Renal cortex interstitium (tissue), 11 donors: ENCODE data around the gene SHH. TPM values are rescaled to one million over a fixed set of nuclear protein-coding genes. Genes with fewer than 3 reads are reported as not detected.
"Not testable (repeated sequence)": the region's sequence is repeated elsewhere in the genome, so short reads cannot be mapped to it uniquely, and the experiment has no call there.

Experiments used
- DNase-seq, 11 donors: peaks; one replicate each; pipeline ENCODE4 v3.0.0-alpha.2; 2013; ENCODE audit warnings: low read depth in 9 of 11, low spot score in 4 of 11; ENCODE audit errors: extremely low read depth in 1 of 11
- polyA plus RNA-seq, 3 donors: library from polyadenylated mRNA; unstranded; fragments of 120-200 nt; gene quantifications; one replicate each; pipeline ENCODE4 v1.2.1, GENCODE V29; 2013; ENCODE audit not compliant: insufficient read length in 3 of 3

SHH gene
- polyA plus RNA-seq, 3 donors = 1.1 to 3.3 (median 2.3) TPM

DNA sequence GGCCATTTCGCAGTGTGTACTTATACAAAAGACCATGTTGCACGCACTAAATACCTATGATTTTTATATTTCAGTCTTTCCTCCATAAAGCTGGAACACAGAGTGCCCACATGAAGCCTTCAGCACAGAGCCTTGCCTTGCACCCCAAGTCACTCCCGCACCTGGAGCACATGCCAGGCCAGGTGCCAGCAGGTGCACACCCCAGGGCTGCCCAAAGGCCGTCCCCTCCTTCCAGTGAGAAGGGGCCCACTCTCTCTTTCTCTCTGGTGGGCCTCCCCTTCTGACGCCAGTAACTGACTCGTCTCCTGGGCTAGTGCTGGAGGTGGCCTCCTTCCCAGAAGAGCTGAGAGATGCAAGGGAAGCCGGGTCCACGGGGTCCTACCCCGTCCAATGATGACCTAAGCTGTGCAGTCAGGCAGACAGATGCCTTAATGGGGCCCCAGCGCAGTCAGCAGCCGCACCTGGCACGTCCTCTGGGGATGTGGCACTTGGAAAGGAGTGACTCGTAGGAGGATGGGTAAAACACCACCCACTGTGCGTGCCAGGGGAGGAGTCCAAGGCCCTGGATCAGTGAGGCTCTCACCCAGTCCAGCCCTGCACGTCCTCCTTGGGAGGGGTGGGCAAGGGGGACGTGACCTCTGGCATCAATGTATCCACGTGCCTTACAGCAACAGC is 17.7 kb upstream of the SHH start:
- no peak for DNase-seq

DNA sequence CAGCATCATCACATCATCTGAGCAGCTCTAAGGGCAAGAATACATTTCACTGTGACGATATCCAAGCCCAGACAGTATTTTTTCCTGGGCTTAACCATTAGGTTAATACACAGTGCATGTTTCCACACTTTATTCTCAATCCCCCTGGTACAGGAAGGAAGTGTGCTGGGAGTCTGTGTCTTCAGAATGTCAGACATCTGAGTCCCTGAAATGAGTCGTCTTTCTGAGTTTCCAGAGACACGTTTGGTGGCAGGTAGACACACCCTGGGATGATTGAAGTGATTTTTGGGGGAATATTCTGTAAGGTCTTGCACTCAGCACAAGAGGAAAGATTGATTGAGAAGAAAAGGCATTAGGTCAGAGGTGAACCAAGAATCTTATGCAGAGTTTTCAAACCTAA is 13.1 kb upstream of the SHH start:
- DNase-seq = no peak

- no peak for DNase-seq
Observed at GRCh38 chr7:155824227-155824886, 12.1 kb upstream of the SHH start.

DNA sequence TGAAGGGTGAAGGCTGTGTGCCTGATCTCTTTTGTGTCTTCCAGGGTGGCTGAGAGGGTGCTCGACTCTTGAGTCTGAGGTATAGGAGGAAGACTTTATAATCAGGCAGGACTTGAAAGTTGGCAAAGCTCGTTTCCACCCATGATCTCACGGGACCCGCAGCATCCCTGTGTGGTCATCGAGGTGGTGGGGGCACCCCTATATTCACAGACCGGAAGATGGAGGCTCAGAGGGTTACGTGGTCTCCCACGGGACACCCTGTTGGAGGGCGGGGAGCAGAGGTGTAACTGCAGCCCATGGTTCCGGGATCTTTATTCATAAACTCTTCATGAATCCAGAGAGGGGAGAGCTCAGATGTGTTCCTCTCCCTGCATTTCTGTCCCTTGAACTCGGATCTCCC is 9.6 kb upstream of the SHH start:
- DNase-seq = no peak

DNA sequence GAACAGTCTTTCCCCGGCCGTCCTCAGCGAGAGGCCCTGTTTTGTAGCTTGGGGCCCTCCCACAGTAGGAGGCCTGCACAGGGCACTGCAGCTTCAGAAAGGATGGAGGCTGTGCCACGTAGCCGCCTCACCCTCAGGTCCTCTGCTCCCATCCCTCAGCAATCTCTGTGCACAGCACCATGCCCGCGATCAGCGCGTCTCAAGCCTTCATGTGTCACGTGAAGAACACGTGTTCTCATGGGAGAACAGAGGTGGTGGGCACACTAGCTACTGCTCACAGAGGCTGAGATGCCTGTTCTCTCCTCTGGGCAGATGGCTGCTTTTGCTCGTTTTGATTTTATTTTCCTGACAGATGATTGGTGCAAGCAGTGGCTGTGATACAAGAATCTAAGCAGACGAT is 8.5 kb upstream of the SHH start:
- DNase-seq = no peak

- no peak for DNase-seq
Observed at GRCh38 chr7:155820246-155820645, 8.0 kb upstream of the SHH start.

DNA sequence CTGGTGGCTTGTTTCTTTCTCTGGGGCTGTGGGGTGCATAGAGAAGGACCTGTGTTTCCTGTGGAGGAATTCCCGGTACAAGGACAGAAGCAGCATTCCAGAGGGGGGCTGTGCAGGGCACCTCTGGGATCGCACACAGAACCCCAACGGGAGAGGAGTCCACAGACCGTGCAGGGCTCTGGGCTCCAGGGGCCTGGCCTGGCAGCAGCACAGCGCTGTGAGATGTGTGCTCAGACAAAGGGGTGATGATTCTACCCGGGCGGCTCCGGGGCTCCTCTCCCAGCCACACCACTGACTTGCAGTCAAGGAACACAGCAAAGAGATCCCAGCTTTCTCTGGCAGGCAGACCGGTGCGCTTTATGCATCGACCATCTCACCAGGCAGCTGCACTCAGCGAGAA is 6.9 kb upstream of the SHH start:
- DNase-seq = no peak

GRCh38 chr7:155818820-155819168 is 6.5 kb upstream of the SHH start:
- no peak for DNase-seq

DNA sequence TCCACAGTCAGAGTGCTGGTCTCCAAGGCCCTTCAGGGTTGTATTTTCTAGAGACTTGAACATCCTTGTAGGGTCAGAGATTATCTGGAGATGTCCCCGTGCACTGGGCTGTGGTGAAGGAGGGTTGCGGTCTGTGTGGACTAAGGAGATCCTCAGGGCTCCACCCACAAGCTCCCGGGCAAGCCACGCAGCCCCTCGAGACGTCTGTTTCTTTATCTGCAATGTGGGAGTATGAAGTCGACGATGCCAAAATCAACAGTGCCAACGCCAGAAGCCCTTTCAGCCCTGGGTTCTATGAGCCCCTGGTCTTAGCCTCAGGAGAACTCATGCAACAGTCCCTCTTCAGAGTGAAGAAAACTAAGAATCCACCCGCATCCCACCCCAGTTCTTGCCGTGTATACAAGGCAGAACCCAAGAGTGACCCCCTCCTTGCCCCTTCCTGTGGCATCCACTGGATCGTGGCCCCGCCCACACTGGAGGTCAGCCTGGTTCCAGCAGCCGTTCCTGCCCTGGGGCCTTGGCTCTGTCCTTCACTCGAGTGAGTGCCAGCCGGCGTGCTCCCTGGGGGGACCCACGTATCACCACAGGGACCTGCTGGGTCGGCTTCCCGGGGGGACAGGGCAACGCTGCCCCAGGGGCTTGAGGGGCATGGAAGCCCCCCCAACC is 6.0 kb upstream of the SHH start:
- DNase-seq = no peak

DNA sequence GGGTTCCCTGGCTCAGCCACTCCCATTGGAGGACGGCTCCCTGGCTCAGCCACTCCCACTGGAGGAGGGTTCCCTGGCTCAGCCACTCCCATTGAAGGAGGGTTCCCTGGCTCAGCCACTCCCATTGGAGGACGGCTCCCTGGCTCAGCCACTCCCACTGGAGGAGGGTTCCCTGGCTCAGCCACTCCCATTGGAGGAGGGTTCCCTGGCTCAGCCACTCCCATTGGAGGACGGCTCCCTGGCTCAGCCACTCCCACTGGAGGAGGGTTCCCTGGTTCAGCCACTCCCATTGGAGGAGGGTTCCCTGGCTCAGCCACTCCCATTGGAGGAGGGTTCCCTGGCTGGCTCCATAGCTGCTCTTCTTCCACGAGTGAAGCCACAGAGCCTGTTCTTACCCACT is 5.3 kb upstream of the SHH start:
- DNase-seq = not testable (repeated sequence)

- DNase-seq = no peak
Observed at GRCh38 chr7:155816996-155817395, 4.7 kb upstream of the SHH start.

DNA sequence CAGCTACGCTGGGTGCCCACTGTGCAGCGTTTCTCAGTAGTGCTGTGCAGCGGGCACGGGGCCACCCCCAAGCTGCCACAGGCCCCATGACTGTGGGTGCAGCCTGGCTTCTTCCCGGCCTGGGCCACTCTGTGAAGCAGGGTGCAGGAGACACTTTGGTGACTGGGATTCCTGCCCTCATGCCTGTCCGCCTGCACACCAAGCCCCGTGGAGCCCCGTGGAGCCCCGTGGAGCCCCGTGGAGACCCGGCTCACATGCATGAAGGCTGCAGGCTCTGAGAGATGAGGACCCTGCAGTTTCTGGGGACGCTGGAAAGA is 3.9 kb upstream of the SHH start:
- DNase-seq = no peak

DNA sequence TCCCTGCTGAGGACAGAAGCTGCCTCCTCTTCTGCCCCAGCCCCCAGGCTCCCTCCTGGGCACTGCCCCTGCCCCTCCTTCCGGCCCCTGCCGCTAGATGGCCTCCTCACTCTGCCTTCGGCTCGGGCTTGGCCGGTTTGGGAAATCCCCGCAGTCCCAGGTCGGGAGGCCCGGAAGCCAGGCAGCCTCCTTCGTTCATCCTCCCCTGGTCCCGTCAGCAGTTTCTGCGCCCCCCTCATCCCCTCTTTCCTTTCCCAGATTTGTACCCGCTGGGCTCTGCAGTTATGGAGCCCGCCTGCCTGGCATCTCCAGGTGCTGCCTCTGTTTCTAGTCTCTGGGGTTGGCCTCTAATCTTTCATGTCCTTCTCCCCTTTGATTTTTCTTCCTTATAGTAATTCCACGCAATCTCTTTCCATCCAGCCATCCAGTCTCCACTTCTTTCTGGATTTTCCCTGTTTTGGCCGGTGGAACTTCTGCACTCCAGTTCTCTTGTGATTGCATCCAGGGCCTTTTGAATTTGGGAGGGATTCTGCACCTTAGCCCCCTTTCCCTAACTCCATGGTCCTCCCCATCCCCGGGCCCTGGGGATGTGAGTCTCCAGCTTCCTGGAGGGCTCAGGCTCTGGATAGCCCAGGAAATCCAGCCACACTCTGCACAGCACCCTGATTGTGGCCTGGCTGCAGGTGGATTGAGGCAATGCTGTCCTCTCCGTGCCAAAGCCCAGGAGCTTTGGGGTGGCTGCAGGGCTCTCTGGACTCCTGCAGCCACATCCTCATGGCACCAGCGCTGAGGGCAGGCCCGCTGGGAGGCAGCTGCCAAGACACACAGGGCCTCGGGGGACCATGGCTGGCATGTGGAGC is 3.3 kb upstream of the SHH start:
- DNase-seq = no peak

DNA sequence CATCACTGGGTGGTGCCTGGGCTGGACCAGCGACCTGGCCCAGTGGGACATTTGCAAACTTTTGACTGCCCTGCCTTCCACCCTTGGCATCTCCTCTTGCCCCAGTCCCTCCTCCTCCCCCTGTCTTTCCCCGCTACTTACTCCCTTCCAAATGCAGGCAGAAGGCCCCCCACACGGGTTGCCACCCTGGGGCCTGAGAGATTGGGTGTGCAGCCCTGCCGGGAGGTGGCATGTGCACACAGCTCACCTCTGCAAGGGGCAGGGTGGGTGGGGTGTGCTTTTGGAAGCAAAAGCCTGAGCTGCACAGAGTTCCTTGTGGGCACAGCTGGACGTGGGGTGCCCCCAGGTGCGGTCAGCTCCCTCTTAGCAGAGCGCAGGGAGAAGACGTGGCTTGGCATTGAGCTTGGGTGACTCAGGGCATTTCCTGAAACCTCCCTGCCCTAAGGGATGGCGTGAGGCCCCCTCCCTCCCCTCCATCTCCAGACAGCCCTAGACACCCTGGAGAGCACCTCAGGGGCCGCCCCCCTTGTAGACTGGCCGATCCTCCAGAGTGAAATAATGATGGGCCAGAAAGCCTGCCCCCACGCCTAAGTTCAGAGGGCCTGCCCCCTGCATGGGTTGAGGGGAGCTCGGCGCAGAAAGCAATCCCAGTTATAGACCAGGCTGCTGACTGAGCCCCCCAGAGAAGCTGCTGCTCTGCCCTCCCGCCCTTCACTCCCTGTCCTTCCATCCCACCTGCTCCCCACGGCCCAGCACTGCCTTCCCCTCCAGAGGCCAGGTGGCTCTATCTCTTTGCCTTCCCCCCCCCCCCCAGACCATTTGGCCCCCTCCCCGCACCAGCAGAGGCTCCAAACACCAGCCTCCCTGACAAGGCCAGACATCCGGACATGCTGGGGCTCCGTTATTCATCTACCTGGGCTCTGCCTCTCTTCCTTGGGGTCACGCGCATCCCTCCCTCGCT is 2.3 kb upstream of the SHH start:
- DNase-seq = no peak

DNA sequence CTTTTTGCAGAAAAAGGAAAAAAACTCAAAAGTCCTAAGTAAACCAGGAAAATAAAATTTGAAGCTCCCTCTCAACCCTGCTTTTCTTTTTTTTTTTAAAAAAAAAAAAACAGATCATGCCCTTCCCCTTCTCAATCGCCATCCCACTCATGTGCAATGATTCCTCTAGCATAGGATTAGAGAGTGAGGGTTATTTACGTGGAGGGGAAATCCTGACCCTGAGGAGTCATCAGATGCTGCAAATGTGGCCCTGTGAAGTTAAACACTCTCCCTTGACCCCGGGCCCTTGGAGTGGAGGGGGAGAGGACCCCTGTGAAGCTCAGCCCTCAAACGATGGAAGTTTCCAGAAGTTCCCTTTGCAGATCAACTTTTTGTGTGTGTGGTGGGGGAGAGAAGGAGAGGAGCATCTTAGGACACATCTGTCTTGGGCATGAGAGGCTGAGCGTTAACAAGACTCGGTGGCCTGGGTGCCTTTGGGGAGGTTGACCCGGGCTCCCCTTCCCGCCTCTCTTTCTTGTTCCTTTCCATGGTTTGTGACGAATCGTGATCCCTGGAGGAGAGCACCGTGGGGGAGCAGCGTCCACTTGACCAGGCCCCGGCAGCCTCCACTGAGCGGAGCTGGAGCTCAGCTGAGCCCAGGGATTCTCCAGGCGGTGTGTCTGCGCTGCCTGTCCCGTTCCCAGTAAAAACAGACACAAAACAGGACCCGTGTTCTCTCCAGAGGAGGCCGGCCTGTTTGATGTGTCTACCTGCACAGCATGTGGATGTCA is 1.5 kb upstream of the SHH start:
- no peak for DNase-seq

- DNase-seq = no peak
Observed at GRCh38 chr7:155813125-155813524, 862 bp upstream of the SHH start.

GRCh38 chr7:155811560-155811894 is 736 bp downstream of the SHH start:
- DNase-seq = no peak
